ENCODE data around the gene NAGS.

DNA sequence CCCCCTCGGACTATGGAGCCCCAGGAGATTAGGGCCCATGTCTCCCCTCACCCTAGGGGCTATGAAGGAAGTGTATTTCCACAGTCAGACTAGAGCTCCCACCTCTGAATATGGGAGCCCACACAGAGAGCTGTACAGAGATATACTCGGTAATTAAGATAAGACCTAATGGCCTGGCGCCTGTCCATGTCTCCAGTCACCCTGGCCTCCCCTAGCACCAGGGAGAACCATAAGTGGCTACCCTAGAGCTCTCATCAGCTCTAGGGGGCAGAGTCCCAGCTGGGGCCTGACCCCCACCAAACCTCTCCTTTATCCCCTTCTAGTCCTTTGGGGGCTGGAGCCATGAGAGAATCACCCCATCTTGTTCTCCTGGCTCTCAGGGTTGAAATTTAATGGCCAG lies 8.0 kb downstream of the NAGS start:
- TF ChIP-seq, protein P1, sequence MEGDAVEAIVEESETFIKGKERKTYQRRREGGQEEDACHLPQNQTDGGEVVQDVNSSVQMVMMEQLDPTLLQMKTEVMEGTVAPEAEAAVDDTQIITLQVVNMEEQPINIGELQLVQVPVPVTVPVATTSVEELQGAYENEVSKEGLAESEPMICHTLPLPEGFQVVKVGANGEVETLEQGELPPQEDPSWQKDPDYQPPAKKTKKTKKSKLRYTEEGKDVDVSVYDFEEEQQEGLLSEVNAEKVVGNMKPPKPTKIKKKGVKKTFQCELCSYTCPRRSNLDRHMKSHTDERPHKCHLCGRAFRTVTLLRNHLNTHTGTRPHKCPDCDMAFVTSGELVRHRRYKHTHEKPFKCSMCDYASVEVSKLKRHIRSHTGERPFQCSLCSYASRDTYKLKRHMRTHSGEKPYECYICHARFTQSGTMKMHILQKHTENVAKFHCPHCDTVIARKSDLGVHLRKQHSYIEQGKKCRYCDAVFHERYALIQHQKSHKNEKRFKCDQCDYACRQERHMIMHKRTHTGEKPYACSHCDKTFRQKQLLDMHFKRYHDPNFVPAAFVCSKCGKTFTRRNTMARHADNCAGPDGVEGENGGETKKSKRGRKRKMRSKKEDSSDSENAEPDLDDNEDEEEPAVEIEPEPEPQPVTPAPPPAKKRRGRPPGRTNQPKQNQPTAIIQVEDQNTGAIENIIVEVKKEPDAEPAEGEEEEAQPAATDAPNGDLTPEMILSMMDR (IDR thresholded peaks at IDR 0.05) = no peak
- TF ChIP-seq POLR2AphosphoS5 (IDR thresholded peaks at IDR 0.05) (no peak), POLR2A (IDR thresholded peaks at IDR 0.05) (no peak)
